ENCODE data around the gene PPIA.

DNA sequence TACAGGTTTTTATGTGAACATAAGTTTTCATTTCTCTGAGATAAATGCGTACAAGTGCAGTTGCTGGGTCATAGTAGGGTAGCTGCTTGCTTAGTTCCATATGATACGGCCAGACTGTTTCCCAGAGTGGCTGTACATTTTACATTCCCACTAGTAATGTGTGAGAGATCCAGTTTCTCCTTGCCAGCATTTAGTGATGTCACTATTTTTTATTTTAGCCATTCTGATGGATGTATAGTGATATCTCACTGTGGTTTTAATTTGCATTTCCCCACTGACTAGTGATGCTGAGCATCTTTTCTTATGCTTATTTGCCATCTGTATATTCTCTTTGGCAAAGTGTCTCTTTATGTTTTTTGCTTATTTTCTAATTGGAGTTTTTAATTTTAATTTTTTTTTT lies 43.7 kb upstream of the PPIA start:
- no peak for TF ChIP-seq POLR2AphosphoS5 (IDR thresholded peaks at IDR 0.05; ENCODE audit: low read depth, low read length)
- TF ChIP-seq, protein P1, sequence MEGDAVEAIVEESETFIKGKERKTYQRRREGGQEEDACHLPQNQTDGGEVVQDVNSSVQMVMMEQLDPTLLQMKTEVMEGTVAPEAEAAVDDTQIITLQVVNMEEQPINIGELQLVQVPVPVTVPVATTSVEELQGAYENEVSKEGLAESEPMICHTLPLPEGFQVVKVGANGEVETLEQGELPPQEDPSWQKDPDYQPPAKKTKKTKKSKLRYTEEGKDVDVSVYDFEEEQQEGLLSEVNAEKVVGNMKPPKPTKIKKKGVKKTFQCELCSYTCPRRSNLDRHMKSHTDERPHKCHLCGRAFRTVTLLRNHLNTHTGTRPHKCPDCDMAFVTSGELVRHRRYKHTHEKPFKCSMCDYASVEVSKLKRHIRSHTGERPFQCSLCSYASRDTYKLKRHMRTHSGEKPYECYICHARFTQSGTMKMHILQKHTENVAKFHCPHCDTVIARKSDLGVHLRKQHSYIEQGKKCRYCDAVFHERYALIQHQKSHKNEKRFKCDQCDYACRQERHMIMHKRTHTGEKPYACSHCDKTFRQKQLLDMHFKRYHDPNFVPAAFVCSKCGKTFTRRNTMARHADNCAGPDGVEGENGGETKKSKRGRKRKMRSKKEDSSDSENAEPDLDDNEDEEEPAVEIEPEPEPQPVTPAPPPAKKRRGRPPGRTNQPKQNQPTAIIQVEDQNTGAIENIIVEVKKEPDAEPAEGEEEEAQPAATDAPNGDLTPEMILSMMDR (IDR thresholded peaks at IDR 0.05 in 2 of 3, conservative IDR thresholded peaks at IDR 0.05 in 1 of 3; ENCODE audit: borderline replicate concordance in 1 of 3, insufficient read depth in 1 of 3, low read depth in 2 of 3, low read length in 2 of 3): no peak
- TF ChIP-seq, protein P2, sequence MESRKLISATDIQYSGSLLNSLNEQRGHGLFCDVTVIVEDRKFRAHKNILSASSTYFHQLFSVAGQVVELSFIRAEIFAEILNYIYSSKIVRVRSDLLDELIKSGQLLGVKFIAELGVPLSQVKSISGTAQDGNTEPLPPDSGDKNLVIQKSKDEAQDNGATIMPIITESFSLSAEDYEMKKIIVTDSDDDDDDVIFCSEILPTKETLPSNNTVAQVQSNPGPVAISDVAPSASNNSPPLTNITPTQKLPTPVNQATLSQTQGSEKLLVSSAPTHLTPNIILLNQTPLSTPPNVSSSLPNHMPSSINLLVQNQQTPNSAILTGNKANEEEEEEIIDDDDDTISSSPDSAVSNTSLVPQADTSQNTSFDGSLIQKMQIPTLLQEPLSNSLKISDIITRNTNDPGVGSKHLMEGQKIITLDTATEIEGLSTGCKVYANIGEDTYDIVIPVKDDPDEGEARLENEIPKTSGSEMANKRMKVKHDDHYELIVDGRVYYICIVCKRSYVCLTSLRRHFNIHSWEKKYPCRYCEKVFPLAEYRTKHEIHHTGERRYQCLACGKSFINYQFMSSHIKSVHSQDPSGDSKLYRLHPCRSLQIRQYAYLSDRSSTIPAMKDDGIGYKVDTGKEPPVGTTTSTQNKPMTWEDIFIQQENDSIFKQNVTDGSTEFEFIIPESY (IDR thresholded peaks at IDR 0.05; ENCODE audit: extremely low read depth, insufficient replicate concordance, low read length): no peak
- no peak for TF ChIP-seq YY1 (IDR thresholded peaks at IDR 0.05; ENCODE audit: extremely low read depth, insufficient replicate concordance, low read depth, low read length)

All from HCT116 (cell line).